HG02642 (cell line): Measurements from ENCODE around the gene ZFHX2.
A peak's percentile ranks its signal among the peaks of the same experiment; 100 is the strongest.

Source experiments
- ATAC-seq: cut with Tn5 transposase; IDR thresholded peaks from one replicate; pipeline ENCODE4 v1.9.1; 2021; ENCODE audit warnings: mild to moderate bottlenecking; ENCODE audit not compliant: unreplicated experiment, poor library complexity

Gene ZFHX2

GRCh38 chr14:23573384-23574015 is 21.9 kb upstream of the ZFHX2 start:
- ATAC-seq, result no peak

- no peak for ATAC-seq
Observed at GRCh38 chr14:23572836-23573235, 21.3 kb upstream of the ZFHX2 start.

GRCh38 chr14:23572524-23572828 is 20.9 kb upstream of the ZFHX2 start:
- ATAC-seq, result no peak

GRCh38 chr14:23571701-23572523 is 20.3 kb upstream of the ZFHX2 start:
- ATAC-seq, result no peak

- ATAC-seq, result no peak
Observed at GRCh38 chr14:23570806-23571483, 19.4 kb upstream of the ZFHX2 start.

- ATAC-seq, result no peak
Observed at GRCh38 chr14:23569443-23570151, 18.0 kb upstream of the ZFHX2 start.

GRCh38 chr14:23568600-23569331 is 17.2 kb upstream of the ZFHX2 start:
- no peak for ATAC-seq

- no peak for ATAC-seq
Observed at GRCh38 chr14:23568021-23568599, 16.5 kb upstream of the ZFHX2 start.

- peak; percentile 87 for ATAC-seq
Observed at GRCh38 chr14:23567186-23568020, 15.8 kb upstream of the ZFHX2 start, which contains the start of gene AP1G2. AP1G2 (minus strand) TSS chr14:23567791; CDS start chr14:23567314, 477 bp downstream.

- ATAC-seq, result peak; percentile 17
Observed at GRCh38 chr14:23566778-23567185, 15.2 kb upstream of the ZFHX2 start.

GRCh38 chr14:23566112-23566777 is 14.7 kb upstream of the ZFHX2 start:
- no peak for ATAC-seq

GRCh38 chr14:23565626-23566025 is 14.1 kb upstream of the ZFHX2 start:
- no peak for ATAC-seq

GRCh38 chr14:23564876-23565275 is 13.3 kb upstream of the ZFHX2 start:
- ATAC-seq, result no peak

- ATAC-seq, result no peak
Observed at GRCh38 chr14:23564181-23564812, 12.7 kb upstream of the ZFHX2 start.

GRCh38 chr14:23563473-23564180 is 12.1 kb upstream of the ZFHX2 start:
- ATAC-seq, result no peak

GRCh38 chr14:23562822-23563472 is 11.4 kb upstream of the ZFHX2 start:
- no peak for ATAC-seq
